NCI-H345 treated with DMSO at 0.1 percent for 48 hours (cell line): ENCODE measurements around the gene MON1B.
"Not testable (repeated sequence)": the region's sequence is repeated elsewhere in the genome, so short reads cannot be mapped to it uniquely, and the experiment has no call there.

Experiments
- DNase-seq: peaks from one replicate; lab custom pipeline; 2025; ENCODE audit not compliant: unreplicated experiment; lab: John Stamatoyannopoulos, UW

Gene MON1B

GRCh38 chr16:77238593-77238992 is 47.6 kb downstream of the MON1B start:
- DNase-seq = peak; percentile 52

- not testable (repeated sequence) for DNase-seq
Measured at GRCh38 chr16:77242471-77242870, 51.5 kb downstream of the MON1B start.

- DNase-seq = no peak
Measured at GRCh38 chr16:77246150-77246549, 55.2 kb downstream of the MON1B start.

DNA sequence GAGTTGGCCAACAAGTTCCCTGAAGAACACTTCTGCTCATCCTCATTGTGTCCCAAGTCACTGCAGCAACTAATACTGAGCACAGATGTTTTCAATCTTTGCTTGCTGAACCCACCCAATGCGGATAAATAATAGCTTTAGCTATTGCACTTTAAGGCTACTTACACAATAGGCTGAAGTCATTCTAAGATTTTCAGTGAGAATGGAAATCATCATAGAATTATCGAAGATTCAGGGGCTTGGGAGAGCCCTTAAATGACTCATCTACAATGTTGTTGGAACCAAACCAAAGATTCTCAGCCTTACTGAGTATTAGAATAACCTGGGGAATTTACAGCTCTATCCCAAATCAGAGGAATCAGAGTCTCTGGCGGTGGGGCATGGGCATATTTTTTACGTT is 59.4 kb downstream of the MON1B start:
- DNase-seq = no peak
